Suprapubic skin (tissue), 4 donors: ENCODE measurements around the gene C1QTNF7. TPM values are rescaled to one million over a fixed set of nuclear protein-coding genes. Genes with fewer than 3 reads are reported as not detected.

ENCODE experiments used
- DNase-seq, 2 donors: peaks; one replicate each; pipeline ENCODE4 v3.0.0-alpha.2; 2019; ENCODE audit warnings: low spot score in 2 of 2
- H3K27ac ChIP-seq: fragments of 200-600 bp; sonication (generic); one replicate; pipeline ENCODE4 v1.5.1; 2019
- H3K27me3 ChIP-seq: fragments of 200-600 bp; sonication (generic); one replicate; pipeline ENCODE4 v1.5.1; 2019
- H3K36me3 ChIP-seq: fragments of 200-600 bp; sonication (generic); one replicate; pipeline ENCODE4 v1.5.1; 2019
- H3K4me1 ChIP-seq: fragments of 200-600 bp; sonication (generic); one replicate; pipeline ENCODE4 v1.5.1; 2019
- H3K4me3 ChIP-seq: fragments of 200-600 bp; sonication (generic); one replicate; pipeline ENCODE4 v1.5.1; 2019; ENCODE audit warnings: mild to moderate bottlenecking
- H3K9me3 ChIP-seq: fragments of 200-600 bp; sonication (generic); one replicate; pipeline ENCODE4 v1.5.1; 2019
- CTCF ChIP-seq, 2 donors: fragments of 200-600 bp in 1 of 2; fragments of 450-650 bp in 1 of 2; sonication (generic) in 1 of 2; IDR thresholded peaks; one replicate each; pipeline ENCODE4 v1.5.1; 2016 to 2019; ENCODE audit warnings: antibody characterized with exemption in 2 of 2, mild to moderate bottlenecking in 1 of 2, moderate library complexity in 1 of 2
- EP300 ChIP-seq: sonication (generic); formaldehyde crosslinking; IDR thresholded peaks from one replicate; pipeline ENCODE4 v1.6.1; 2017; ENCODE audit warnings: antibody characterized with exemption
- POLR2A ChIP-seq, 2 donors: fragments of 450-650 bp; IDR thresholded peaks; one replicate each; pipeline ENCODE4 v1.6.1; 2017; ENCODE audit warnings: antibody characterized with exemption in 2 of 2, mild to moderate bottlenecking in 2 of 2, moderate library complexity in 2 of 2
- POLR2AphosphoS5 ChIP-seq, 3 donors: sonication (generic); formaldehyde crosslinking; IDR thresholded peaks; one replicate each; pipeline ENCODE4 v1.6.1; 2017; ENCODE audit warnings: antibody characterized with exemption in 3 of 3
- WGBS: methylation state at CpG from one replicate; pipeline ENCODE4 v1.1.5; 2018; 5-methylcytosine and 5-hydroxymethylcytosine counted together
- total RNA-seq, 4 donors: library from RNA; depleted of rRNA; stranded (reverse); fragments of >200 nt; gene quantifications; one replicate each; pipeline ENCODE4 v1.1.0, GENCODE V29; 2016

The C1QTNF7 gene
- total RNA-seq, 4 donors from 2014 or later = 0.80 to 6.5 (median 3.3) TPM

DNA sequence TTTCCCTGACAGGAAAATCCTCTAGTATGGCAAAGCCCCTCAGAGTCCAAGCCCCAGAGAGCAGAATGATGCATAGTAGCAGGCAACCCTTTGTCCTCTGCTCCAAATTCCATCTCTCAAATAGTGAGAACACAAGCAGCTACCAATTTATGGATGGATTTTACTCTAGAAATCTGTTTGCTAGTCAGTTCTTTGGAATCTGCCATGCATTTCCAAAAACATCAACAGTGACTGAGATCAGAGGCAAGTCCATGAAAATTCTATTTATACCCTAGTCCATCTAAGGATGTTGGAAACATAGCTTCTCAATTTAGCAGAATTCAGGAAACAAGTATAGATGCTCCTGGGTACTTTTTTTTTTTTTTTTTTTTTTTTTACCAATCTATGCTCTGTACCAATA, 31.9 kb downstream of the C1QTNF7 start:
- no peak for TF ChIP-seq POLR2AphosphoS5 (IDR thresholded peaks at IDR 0.05)
- TF ChIP-seq CTCF (IDR thresholded peaks at IDR 0.05) = no peak
- no peak for TF ChIP-seq EP300
- TF ChIP-seq POLR2A (IDR thresholded peaks at IDR 0.05) = no peak
- no peak overlapping the region for H3K4me3 ChIP-seq
- no peak for DNase-seq
- no peaks in the 10 kb centered on the region for H3K36me3 ChIP-seq
- no peaks in the 10 kb centered on the region for H3K9me3 ChIP-seq
- H3K4me1 ChIP-seq = peaks cover 6% of the 10 kb centered on the region
- H3K27ac ChIP-seq = no peak overlapping the region
- no peaks in the 10 kb centered on the region for H3K27me3 ChIP-seq

- no peaks in the 10 kb centered on the region for H3K9me3 ChIP-seq
- no peak for DNase-seq
- no peak overlapping the region for H3K4me3 ChIP-seq
- H3K27me3 ChIP-seq = no peaks in the 10 kb centered on the region
- TF ChIP-seq EP300 = no peak
- TF ChIP-seq CTCF (IDR thresholded peaks at IDR 0.05) = no peak
- no peak for TF ChIP-seq POLR2AphosphoS5 (IDR thresholded peaks at IDR 0.05)
- no peak for TF ChIP-seq POLR2A (IDR thresholded peaks at IDR 0.05)
- H3K27ac ChIP-seq = no peak overlapping the region
- H3K4me1 ChIP-seq = peaks cover 8% of the 10 kb centered on the region
- 69% methylated on average over 1 of the region's 1 CpG for WGBS
- H3K36me3 ChIP-seq = no peaks in the 10 kb centered on the region
Observed at GRCh38 chr4:15466596-15466995, 38.8 kb downstream of the C1QTNF7 start.

DNA sequence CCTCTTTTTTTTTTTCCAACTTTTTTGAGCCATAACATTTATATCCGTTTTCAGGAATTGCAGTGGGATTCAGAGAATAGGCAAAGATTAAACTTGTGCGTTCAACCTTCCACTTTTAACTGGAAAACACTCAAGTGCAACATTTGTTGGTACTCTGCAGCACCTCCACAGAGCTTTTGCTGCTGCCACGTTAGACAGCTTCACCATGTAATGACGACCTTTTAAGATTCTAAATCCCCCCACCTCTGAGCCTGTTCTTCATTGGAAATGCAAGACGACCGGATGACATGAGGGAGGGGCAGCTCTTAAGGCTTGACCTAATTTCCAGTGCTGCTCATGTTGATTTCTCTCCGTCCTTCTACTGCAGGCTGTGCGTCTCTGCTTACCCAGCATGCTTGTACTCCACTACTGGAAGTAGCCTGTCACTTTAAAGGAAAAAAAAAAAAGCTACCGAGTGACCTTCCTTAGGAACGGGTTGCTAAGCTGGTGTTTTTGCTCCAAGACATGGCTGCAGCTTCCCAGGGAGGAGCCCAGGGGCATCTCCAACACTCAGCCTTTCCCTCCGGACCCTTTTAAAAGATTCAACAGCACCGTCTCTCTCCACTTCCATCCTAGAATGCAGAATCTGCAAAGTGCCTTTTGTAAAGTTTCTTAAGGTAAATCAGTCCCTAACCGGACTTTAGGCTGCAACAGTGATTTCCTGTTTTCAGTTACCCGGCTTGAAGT, 41.7 kb downstream of the C1QTNF7 start, which contains the start of gene CC2D2A:
TSS of gene CC2D2A (plus strand) at position 481 of the 726 bp plus-strand sequence. CDS start 6,051 bp downstream, outside the sequence.
- WGBS = 10% methylated on average over 14 of the region's 14 CpGs
- TF ChIP-seq EP300 (no peak), POLR2A (IDR thresholded peaks at IDR 0.05) (no peak), CTCF (IDR thresholded peaks at IDR 0.05) (no peak), POLR2AphosphoS5 (IDR thresholded peaks at IDR 0.05) (no peak)
- Histone ChIP-seq H3K9me3 (no peaks in the 10 kb centered on the region), H3K36me3 (no peaks in the 10 kb centered on the region), H3K4me1 (peaks cover 8% of the 10 kb centered on the region), H3K27me3 (no peaks in the 10 kb centered on the region), H3K4me3 (peak within 1 kb of the TSS; percentile 44), H3K27ac (no peak within 1 kb of the TSS)
- DNase-seq = no peak

GRCh38 chr4:15470128-15470475, 42.3 kb downstream of the C1QTNF7 start:
- H3K27ac ChIP-seq = no peak overlapping the region
- 9% methylated on average over 3 of the region's 3 CpGs for WGBS

More at GRCh38 chr4:15470128-15470475, 42.3 kb downstream of the C1QTNF7 start:
- H3K9me3 ChIP-seq = no peaks in the 10 kb centered on the region
- H3K4me3 ChIP-seq = peak overlapping the region; percentile 44
- H3K36me3 ChIP-seq = no peaks in the 10 kb centered on the region
- TF ChIP-seq POLR2AphosphoS5 (IDR thresholded peaks at IDR 0.05) (no peak), POLR2A (IDR thresholded peaks at IDR 0.05) (no peak), EP300 (no peak), CTCF (IDR thresholded peaks at IDR 0.05) (no peak)
- peaks cover 8% of the 10 kb centered on the region for H3K4me1 ChIP-seq
- no peak for DNase-seq
- H3K27me3 ChIP-seq = no peaks in the 10 kb centered on the region
